Activated CD8-positive, alpha-beta memory T cell treated with anti-CD3 and anti-CD28 coated beads for 48 hours (primary cell): ENCODE results near the gene ANAPC2.

Experiments used
- DNase-seq, 3 experiments: peaks; one replicate each; pipeline ENCODE4 v3.0.0-alpha.2; 2020; ENCODE audit warnings: low read depth in 2 of 3, low spot score in 2 of 3

The ANAPC2 gene

DNA sequence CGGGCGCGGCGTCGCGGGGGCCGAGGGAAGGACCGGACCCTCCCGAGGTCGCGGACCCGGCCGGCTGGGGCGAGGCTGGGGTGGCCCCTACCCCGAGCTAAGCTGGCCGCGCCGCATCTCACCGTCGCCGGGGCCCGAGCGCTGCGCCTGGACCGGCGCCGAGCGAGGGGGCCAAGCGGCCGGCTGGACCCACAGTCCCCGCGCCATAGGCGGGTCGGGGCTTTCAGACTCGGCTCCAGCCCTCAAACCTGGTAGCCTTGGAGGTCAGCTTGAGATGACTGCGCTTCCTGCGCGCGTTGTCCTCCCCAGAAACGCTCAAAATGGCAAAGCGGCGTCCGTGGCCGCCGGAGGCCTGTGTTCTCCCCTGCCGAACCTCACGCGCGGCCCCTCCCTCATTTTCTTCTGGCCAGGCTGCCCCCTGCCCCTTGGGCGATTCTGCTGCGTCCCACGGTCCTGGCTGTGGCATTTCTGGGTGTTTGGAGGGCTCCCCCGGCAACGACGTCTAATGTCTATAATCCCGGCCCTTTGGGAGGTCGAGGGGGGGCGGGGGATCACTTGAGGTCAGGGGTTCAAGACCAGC lies 58.1 kb downstream of the ANAPC2 start:
- DNase-seq, result no peak

DNA sequence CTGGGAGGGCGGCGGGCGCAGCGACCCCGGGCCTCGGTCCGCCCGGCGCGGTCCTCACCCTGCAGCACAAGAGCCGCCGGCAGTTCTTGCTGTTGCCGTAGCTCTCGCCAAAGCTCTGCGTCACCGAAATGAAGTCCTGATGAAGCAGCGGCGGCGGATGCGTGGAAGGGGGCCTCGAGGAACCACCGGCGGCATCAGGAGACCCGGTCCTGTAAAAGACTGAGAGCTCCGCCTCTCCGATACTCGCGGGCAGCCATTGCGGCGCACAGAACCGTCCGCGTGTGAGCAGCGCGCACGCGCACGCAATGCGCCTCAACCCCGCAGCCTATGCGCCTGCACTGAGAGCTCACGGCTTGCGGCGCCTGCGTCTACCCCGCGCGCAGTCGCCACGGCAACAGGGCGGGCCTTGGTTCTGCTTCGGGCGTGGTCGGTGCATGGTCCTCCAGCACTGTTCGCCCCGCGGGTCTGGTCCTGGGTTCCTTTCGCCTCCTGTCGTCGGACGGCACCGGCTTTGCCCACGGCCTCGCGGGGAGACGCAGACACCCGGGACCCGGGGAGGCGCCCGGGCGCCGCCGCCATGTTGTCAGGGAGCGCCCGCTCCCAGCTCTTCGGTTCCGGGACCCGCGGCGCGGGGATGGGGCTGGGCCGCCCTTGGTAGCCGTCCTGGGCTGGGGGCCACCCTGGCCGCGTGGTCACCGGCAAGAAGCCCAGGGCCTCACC lies 58.7 kb downstream of the ANAPC2 start:
- peak; percentile 69 to 84 (median 76) for DNase-seq

- no peak for DNase-seq
Measured at GRCh38 chr9:137128862-137129455, 59.4 kb downstream of the ANAPC2 start.

DNA sequence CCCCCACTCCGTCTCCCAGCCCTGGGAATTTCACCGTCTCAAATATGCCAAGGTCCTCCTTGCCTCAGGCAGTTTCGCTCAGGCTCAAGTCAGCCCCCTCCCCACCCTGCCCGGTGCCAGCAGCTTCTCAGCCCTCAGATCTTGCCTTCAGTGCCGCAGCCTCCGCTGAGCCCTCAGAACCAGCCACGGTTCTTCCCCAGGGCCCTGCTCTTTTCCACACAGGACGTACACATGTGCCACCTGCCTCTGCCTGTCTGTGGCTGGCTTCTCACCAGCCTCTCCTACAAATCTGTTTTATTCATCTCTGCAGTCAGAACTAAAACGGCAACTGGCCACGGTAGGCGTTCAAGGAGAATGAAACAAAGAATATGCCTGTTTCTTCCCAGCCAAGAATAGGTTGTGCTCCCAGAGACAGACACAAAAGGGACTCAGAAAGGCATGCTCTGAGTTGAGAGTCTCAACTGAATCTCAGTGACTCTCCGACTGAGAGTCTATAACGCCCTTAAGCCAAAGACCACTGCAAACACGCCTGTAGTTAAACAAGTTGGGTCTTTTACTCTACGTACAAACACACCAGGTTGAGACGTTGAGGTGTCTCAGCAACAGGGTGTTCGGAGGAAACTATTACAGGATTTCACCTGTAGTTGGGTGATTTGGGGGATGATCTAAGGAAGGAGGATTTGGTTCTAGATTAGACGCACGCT lies 60.0 kb downstream of the ANAPC2 start:
- DNase-seq, result no peak

DNA sequence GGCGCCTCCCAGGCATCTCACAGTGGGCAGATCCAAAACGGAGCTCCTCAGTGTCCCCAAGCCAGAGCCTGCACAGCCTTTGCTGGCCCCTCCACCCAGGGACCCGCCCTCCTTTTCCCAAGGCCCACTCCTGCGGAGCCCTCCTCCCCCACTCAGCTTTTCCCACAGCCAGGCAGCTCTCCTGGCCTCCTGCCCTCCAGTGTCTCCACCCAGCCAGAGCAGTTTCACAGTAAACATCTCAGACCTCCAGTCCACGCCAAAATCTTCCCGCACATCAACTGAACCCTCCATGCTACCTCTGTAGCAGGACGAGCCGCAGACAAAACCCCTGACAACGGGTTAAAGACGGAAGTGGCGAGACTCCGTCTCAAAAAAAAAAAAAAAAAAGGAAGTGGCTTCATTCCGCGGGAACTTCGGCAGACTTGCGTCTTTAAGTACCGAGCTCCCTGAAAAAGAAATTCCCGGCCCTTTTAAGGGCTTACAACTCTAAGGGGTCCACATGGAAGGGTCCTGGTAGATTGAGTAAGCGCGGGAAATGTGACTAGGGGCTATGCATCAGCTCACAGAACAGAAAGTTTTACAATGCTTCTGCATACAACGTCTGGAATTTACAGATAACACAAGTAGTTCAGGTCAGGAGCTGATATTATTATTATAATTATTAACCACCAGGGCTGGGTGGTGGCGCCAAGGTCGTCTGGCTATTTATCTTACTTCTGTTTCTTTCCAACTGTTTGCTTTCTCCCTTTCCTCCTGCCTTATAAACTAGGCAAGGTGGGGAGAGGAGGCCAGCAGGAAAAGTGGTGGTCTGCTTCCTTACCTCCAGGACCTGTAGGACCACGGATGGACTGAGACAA lies 60.8 kb downstream of the ANAPC2 start:
- DNase-seq, result no peak

GRCh38 chr9:137126786-137127185 lies 61.6 kb downstream of the ANAPC2 start:
- no peak for DNase-seq
